Measurements from ENCODE around the gene TERB1. TPM values are rescaled to one million over a fixed set of nuclear protein-coding genes. Genes with fewer than 3 reads are reported as not detected.
A peak's percentile ranks its signal among the peaks of the same experiment; 100 is the strongest.

The TERB1 gene
- total RNA-seq, 1 donor from 2014 or later = 0.26 TPM

DNA sequence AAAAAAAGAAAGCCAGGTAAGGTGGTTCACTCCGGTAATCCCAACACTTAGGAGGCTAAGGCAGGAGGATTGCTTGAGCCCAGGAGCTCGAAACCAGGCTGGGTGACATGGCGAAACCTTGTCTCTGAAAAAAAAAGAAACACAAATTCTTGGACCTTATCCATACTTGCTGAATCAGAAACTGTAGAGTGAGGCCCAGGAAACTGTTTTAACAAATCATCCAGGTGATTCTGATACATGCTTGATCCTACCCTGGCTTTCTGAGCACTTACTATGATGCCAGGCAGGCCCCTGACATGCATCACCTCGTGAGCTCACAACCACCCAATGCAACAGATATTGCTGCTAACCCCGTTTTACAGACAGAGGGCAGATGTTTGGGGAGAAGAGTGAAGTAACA, 33.4 kb upstream of the TERB1 start:
- peak; percentile 50 for DNase-seq (ENCODE audit: low read depth)
- Histone ChIP-seq H3K4me3 (ENCODE audit: low read depth, low read length) (no peak overlapping the region), H3K36me3 (ENCODE audit: control insufficient read depth, insufficient read depth, low read length) (no peaks in the 10 kb centered on the region), H3K27me3 (ENCODE audit: control insufficient read depth, insufficient read depth, low read length) (no peaks in the 10 kb centered on the region)
- no peak for FAIRE-seq
- TF ChIP-seq, protein P1, sequence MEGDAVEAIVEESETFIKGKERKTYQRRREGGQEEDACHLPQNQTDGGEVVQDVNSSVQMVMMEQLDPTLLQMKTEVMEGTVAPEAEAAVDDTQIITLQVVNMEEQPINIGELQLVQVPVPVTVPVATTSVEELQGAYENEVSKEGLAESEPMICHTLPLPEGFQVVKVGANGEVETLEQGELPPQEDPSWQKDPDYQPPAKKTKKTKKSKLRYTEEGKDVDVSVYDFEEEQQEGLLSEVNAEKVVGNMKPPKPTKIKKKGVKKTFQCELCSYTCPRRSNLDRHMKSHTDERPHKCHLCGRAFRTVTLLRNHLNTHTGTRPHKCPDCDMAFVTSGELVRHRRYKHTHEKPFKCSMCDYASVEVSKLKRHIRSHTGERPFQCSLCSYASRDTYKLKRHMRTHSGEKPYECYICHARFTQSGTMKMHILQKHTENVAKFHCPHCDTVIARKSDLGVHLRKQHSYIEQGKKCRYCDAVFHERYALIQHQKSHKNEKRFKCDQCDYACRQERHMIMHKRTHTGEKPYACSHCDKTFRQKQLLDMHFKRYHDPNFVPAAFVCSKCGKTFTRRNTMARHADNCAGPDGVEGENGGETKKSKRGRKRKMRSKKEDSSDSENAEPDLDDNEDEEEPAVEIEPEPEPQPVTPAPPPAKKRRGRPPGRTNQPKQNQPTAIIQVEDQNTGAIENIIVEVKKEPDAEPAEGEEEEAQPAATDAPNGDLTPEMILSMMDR (IDR thresholded peaks at IDR 0.05; ENCODE audit: insufficient read depth, low read length, severe bottlenecking) = no peak

DNA sequence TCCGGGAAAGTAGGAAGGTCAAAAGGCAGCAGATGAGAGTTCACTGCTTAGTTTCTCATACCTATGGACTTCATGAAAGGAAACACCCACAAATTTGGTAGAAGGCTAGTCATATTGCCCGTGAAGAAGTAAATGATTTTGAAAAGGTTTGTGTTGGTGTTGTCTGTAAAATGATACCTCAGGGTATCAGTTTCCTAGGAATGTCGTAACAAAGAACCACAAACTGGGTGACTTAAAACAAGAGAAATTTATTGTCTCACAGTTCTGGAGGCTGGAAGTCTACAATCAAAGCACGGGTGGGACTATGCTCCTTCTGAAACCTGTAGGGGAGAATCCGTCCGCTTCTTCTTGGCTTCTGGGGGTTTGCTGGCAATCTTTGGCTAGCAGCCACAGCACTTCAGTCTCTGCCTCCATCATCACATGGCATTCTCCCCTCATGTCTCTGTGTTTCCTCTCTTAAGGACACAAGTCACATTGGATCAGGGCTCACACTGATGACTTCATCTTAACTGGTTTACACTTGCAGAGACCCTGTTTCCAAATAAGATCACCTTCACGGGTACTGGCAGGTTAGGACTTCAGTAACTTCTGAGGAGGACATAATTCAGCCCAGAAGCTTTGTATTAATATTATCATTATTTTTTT, 31.4 kb upstream of the TERB1 start:
- DNase-seq (ENCODE audit: low read depth) (peak; percentile 74), FAIRE-seq (no peak)

DNA sequence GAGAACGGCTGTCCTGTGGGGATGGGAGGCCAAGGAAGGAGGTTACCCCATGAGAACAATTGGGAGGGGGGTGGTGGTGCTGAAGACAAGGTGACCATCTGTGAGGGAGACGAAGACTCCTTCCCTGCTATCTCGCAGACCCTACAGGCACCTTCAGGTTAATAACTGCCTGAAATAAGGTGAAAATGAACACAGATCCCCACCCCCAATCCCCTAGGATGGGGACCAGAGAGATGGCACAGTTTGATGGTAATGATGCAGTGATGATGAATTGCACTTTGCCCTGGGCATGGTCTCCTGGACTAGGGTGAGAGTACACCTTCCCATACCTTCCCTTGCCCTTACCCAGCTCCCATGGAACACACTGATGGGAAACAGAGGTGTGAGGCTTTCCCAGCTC, 30.8 kb upstream of the TERB1 start:
- TF ChIP-seq, protein P1 (IDR thresholded peaks at IDR 0.05; ENCODE audit: insufficient read depth, low read length, severe bottlenecking) = no peak

More for the DNA sequence above, 31.4 kb upstream of the TERB1 start:
- no peaks in the 10 kb centered on the region for H3K36me3 ChIP-seq (ENCODE audit: control insufficient read depth, insufficient read depth, low read length)
- H3K4me3 ChIP-seq (ENCODE audit: low read depth, low read length) = no peak overlapping the region
- TF ChIP-seq, protein P1 (IDR thresholded peaks at IDR 0.05; ENCODE audit: insufficient read depth, low read length, severe bottlenecking) = no peak
- H3K27me3 ChIP-seq (ENCODE audit: control insufficient read depth, insufficient read depth, low read length) = no peaks in the 10 kb centered on the region

DNA sequence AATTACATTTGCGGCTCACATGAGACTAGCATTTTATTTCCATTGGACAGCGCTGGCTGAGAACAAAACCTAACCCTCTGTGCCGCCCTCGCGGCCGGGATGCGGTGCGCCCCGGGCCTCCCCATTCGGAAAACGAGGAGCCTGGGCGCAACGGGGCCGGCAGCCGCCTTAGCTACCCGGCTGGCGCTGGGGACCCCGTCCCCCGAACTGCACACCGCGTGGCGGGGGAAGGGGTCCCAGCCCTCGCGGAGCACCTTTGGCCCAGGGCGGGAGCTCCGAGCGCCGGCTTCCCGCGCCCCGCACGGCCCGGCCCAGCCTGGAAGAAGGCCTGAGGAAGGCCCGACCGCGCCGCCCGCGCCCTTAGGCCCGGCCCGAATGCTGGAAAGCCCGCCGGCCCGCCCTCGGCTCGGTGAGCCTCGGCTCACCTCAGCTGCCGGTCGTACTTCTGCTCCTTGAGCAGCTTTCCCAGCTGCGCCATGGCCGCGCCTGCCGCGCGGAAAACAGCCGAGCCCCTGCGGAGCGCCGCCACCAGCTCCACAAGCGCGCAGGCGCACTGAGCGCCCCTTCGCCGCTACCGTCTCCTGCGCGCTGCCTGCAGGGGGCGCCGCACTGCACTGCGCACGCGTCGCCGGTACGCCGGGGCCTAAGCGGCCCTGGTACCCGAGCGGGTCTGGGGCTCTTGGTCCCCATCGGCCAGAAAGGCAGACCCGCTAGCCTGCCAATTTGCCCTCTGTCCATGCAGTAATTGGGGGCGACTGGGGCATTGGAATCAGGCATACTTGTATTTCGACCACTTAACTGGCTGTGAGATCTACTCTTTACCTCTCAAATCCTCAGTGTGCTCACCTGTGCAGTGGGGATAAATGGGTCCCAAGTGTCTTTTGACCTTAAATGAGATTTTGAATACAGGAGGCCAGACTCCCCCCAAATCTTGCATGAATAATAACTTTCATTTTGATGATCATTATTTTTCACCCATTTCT, 29.3 kb upstream of the TERB1 start, which contains the start of gene NAE1:
Gene NAE1, minus strand, starts transcription at position 555 of the 983 bp plus-strand sequence. Its CDS starts 77 bp downstream, at position 478.
- DNase-seq (ENCODE audit: low read depth) = peak; percentile 70
- FAIRE-seq = no peak
- TF ChIP-seq, protein P1 (IDR thresholded peaks at IDR 0.05; ENCODE audit: insufficient read depth, low read length, severe bottlenecking) = peak; percentile 100
- Histone ChIP-seq H3K36me3 (ENCODE audit: control insufficient read depth, insufficient read depth, low read length) (peaks cover 3% of the 10 kb centered on the region), H3K4me3 (ENCODE audit: low read depth, low read length) (peak within 1 kb of the TSS; percentile 68), H3K27me3 (ENCODE audit: control insufficient read depth, insufficient read depth, low read length) (no peaks in the 10 kb centered on the region)

More for the DNA sequence above, 30.8 kb upstream of the TERB1 start:
- Histone ChIP-seq H3K36me3 (ENCODE audit: control insufficient read depth, insufficient read depth, low read length) (no peaks in the 10 kb centered on the region), H3K27me3 (ENCODE audit: control insufficient read depth, insufficient read depth, low read length) (no peaks in the 10 kb centered on the region), H3K4me3 (ENCODE audit: low read depth, low read length) (no peak overlapping the region)
- FAIRE-seq = no peak
- DNase-seq (ENCODE audit: low read depth) = no peak

DNA sequence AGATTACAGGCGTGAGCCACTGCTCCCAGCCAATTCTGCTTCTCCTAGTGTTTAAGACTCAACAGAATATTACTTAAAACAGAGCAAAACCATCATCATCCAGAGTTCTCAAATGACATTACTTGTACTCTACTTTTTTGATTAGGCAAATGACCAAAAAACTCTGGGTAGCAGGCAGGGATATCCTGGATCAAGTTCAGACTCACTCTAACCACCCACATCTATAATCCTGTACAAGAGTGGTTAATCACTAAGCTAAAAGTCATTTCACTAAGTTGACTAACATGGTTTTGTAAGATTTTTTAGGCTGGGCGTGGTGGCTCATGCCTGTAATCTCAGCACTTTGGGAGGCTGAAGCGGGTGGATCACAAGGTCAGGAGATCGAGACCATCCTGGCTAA, 22.6 kb upstream of the TERB1 start:
- no peak overlapping the region for H3K4me3 ChIP-seq (ENCODE audit: low read depth, low read length)
- H3K27me3 ChIP-seq (ENCODE audit: control insufficient read depth, insufficient read depth, low read length) = no peaks in the 10 kb centered on the region
- DNase-seq (ENCODE audit: low read depth) = peak; percentile 49
- no peak for FAIRE-seq
- peaks cover 5% of the 10 kb centered on the region for H3K36me3 ChIP-seq (ENCODE audit: control insufficient read depth, insufficient read depth, low read length)
- TF ChIP-seq, protein P1 (IDR thresholded peaks at IDR 0.05; ENCODE audit: insufficient read depth, low read length, severe bottlenecking) = no peak
